ENCODE data around the gene TTC12. TPM values are rescaled to one million over a fixed set of nuclear protein-coding genes. Genes with fewer than 3 reads are reported as not detected.

TTC12 gene
- total and polyA plus RNA-seq, 10 of the 15 experiments (the other 5 are each of a cell fraction or from before 2014, with no cell fraction given) = 3.7 to 14.0 (median 8.1) TPM

DNA sequence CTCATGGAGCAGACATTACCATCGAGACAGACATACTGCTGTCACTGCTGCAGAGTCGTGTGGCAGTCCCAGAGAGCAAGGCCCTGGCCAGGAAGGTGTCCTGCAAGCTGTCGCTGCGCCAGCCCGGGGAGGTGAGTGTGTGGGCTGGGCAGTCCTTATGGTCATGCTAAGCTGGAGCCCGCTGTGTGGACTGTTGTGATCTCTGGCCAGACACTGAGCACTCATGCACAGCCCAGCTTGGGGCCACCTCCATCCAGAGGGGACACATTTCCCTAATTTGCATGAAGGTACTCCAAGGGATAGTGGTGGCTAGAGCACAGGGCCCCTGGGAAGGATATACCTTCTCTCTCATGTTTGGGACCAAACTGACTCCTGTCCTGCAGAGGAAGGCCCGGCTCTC is 82.8 kb downstream of the TTC12 start:
- CTCF ChIA-PET = no interaction called here
- in situ Hi-C loops (cut with MboI) = no loop called here
- H4K20me1 ChIP-seq (ENCODE audit: control insufficient read depth, insufficient read depth) = no peaks in the 10 kb centered on the region
- no peak overlapping the region for H3K27ac ChIP-seq (ENCODE audit: control insufficient read depth, insufficient read depth)
- DNase-seq (ENCODE audit: low read depth, low spot score) (no peak), FAIRE-seq (no peak), ATAC-seq (no peak)
- no peak overlapping the region for H3K4me2 ChIP-seq (ENCODE audit: control insufficient read depth, insufficient read depth)
- no peaks in the 10 kb centered on the region for H3K4me1 ChIP-seq (ENCODE audit: control insufficient read depth, insufficient read depth, low read length)
- H3K4me3 ChIP-seq = no peak overlapping the region
- POLR2A ChIA-PET = interaction anchor here (0.6 kb wide), 1 partner anchor 568 kb away, joined by 3 read pairs; no protein-coding TSS in a partner anchor
- H3K9me3 ChIP-seq (replicated peaks; ENCODE audit: control insufficient read depth, insufficient read depth, low read length) = no peaks in the 10 kb centered on the region
- TF ChIP-seq KLF5 (IDR thresholded peaks at IDR 0.05; ENCODE audit: partially characterized antibody) (no peak), CREB1 (IDR thresholded peaks at IDR 0.05; ENCODE audit: low read depth) (no peak), IRF4 (IDR thresholded peaks at IDR 0.05; ENCODE audit: low read depth, low read length) (no peak)
- BruUV-seq (replicated peaks) = no TSS peak
- peaks cover 0 to 2% of the 10 kb centered on the region in 2 experiments; a peak in 2 of 4 replicates for H3K27me3 ChIP-seq (replicated peaks in 1 of 2; ENCODE audit: control insufficient read depth in 2 of 2, insufficient read depth in 2 of 2, low read length in 1 of 2)
- H3K79me2 ChIP-seq (ENCODE audit: control insufficient read depth, insufficient read depth, low read length) = no peaks in the 10 kb centered on the region
- WGBS (ENCODE audit: insufficient coverage, insufficient replicate concordance, low lambda C conversion rate, missing lambda C conversion rate) = 31% methylated on average over 7 of the region's 7 CpGs
- H3K9ac ChIP-seq (ENCODE audit: control insufficient read depth, insufficient read depth, low read length) = no peak overlapping the region
- no peaks in the 10 kb centered on the region for H3K36me3 ChIP-seq (ENCODE audit: control insufficient read depth in 2 of 2, insufficient read depth in 2 of 2, low read length in 1 of 2)
- H2AFZ ChIP-seq (ENCODE audit: control insufficient read depth, low read depth, low read length) = no peak overlapping the region
- intact Hi-C loops (cut with micrococcal nuclease; ENCODE audit: unreplicated experiment) = no loop called here
- RAD21 ChIA-PET (ENCODE audit: unreplicated experiment) = no interaction called here
- SMC1A ChIA-PET (ENCODE audit: uncharacterized antibody, unreplicated experiment) = no interaction called here

DNA sequence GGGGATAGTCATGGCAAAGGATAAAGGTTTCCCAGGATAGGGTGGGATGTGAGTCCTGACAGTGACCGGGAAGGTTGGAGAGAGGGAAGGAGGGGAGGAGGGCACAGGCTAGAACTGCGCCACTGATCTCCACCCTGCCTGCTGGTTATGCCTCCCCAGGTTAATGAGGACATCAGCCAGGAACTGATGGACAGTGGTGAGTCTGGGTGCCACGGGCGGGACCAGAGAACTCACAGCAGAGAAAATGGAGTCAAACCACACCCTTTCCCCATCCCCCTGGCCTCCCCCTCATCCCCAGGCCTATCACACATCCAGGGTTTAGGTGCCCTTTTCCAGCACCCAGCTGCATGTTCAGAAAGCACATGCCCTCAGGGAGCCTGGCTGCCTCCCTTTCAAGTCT is 83.4 kb downstream of the TTC12 start:
- DNase-seq (ENCODE audit: low read depth, low spot score) (no peak), ATAC-seq (no peak), FAIRE-seq (no peak)
- H3K27ac ChIP-seq (ENCODE audit: control insufficient read depth, insufficient read depth) = no peak overlapping the region
- H4K20me1 ChIP-seq (ENCODE audit: control insufficient read depth, insufficient read depth) = no peaks in the 10 kb centered on the region
- RAD21 ChIA-PET (ENCODE audit: unreplicated experiment) = no interaction called here
- no TSS peak for BruUV-seq (replicated peaks)
- in situ Hi-C loops (cut with MboI) (no loop called here), intact Hi-C loops (cut with micrococcal nuclease; ENCODE audit: unreplicated experiment) (no loop called here)
- H3K9ac ChIP-seq (ENCODE audit: control insufficient read depth, insufficient read depth, low read length) = no peak overlapping the region
- H2AFZ ChIP-seq (ENCODE audit: control insufficient read depth, low read depth, low read length) = no peak overlapping the region
- SMC1A ChIA-PET (ENCODE audit: uncharacterized antibody, unreplicated experiment) = no interaction called here
- H3K79me2 ChIP-seq (ENCODE audit: control insufficient read depth, insufficient read depth, low read length) = no peaks in the 10 kb centered on the region
- H3K36me3 ChIP-seq (ENCODE audit: control insufficient read depth in 2 of 2, insufficient read depth in 2 of 2, low read length in 1 of 2) = no peaks in the 10 kb centered on the region
- CTCF ChIA-PET = no interaction called here
- WGBS (ENCODE audit: insufficient coverage, insufficient replicate concordance, low lambda C conversion rate, missing lambda C conversion rate) = 53% methylated on average over 4 of the region's 4 CpGs
- H3K9me3 ChIP-seq (replicated peaks; ENCODE audit: control insufficient read depth, insufficient read depth, low read length) = no peaks in the 10 kb centered on the region
- H3K4me1 ChIP-seq (ENCODE audit: control insufficient read depth, insufficient read depth, low read length) = no peaks in the 10 kb centered on the region
- H3K4me3 ChIP-seq = no peak overlapping the region
- POLR2A ChIA-PET = no interaction called here
- H3K4me2 ChIP-seq (ENCODE audit: control insufficient read depth, insufficient read depth) = no peak overlapping the region
- peaks cover 0 to 2% of the 10 kb centered on the region in 2 experiments; a peak in 2 of 4 replicates for H3K27me3 ChIP-seq (replicated peaks in 1 of 2; ENCODE audit: control insufficient read depth in 2 of 2, insufficient read depth in 2 of 2, low read length in 1 of 2)
- no peak for TF ChIP-seq RAD51 (IDR thresholded peaks at IDR 0.05)
- no peak for TF ChIP-seq ESRRA (IDR thresholded peaks at IDR 0.05; ENCODE audit: low read length)
- no peak for TF ChIP-seq NFXL1 (IDR thresholded peaks at IDR 0.05; ENCODE audit: borderline replicate concordance)
- TF ChIP-seq, protein P1, sequence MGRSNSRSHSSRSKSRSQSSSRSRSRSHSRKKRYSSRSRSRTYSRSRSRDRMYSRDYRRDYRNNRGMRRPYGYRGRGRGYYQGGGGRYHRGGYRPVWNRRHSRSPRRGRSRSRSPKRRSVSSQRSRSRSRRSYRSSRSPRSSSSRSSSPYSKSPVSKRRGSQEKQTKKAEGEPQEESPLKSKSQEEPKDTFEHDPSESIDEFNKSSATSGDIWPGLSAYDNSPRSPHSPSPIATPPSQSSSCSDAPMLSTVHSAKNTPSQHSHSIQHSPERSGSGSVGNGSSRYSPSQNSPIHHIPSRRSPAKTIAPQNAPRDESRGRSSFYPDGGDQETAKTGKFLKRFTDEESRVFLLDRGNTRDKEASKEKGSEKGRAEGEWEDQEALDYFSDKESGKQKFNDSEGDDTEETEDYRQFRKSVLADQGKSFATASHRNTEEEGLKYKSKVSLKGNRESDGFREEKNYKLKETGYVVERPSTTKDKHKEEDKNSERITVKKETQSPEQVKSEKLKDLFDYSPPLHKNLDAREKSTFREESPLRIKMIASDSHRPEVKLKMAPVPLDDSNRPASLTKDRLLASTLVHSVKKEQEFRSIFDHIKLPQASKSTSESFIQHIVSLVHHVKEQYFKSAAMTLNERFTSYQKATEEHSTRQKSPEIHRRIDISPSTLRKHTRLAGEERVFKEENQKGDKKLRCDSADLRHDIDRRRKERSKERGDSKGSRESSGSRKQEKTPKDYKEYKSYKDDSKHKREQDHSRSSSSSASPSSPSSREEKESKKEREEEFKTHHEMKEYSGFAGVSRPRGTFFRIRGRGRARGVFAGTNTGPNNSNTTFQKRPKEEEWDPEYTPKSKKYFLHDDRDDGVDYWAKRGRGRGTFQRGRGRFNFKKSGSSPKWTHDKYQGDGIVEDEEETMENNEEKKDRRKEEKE (IDR thresholded peaks at IDR 0.05) = no peak
- no peak for TF ChIP-seq ASH2L (IDR thresholded peaks at IDR 0.05; ENCODE audit: borderline replicate concordance, low read depth)
- no peak for TF ChIP-seq MTA2 (IDR thresholded peaks at IDR 0.05; ENCODE audit: low read depth)
- TF ChIP-seq SREBF2 (IDR thresholded peaks at IDR 0.05; ENCODE audit: low read length) = no peak
- TF ChIP-seq STAT3 (IDR thresholded peaks at IDR 0.05; ENCODE audit: low read depth, low read length) = no peak
- TF ChIP-seq, protein P2, sequence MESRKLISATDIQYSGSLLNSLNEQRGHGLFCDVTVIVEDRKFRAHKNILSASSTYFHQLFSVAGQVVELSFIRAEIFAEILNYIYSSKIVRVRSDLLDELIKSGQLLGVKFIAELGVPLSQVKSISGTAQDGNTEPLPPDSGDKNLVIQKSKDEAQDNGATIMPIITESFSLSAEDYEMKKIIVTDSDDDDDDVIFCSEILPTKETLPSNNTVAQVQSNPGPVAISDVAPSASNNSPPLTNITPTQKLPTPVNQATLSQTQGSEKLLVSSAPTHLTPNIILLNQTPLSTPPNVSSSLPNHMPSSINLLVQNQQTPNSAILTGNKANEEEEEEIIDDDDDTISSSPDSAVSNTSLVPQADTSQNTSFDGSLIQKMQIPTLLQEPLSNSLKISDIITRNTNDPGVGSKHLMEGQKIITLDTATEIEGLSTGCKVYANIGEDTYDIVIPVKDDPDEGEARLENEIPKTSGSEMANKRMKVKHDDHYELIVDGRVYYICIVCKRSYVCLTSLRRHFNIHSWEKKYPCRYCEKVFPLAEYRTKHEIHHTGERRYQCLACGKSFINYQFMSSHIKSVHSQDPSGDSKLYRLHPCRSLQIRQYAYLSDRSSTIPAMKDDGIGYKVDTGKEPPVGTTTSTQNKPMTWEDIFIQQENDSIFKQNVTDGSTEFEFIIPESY (IDR thresholded peaks at IDR 0.05) = no peak
- no peak for TF ChIP-seq POLR2AphosphoS5 (IDR thresholded peaks at IDR 0.05; ENCODE audit: low read length)
- TF ChIP-seq ZNF274 (IDR thresholded peaks at IDR 0.05; ENCODE audit: insufficient read depth, insufficient read length) = no peak
- no peak for TF ChIP-seq ZNF217 (IDR thresholded peaks at IDR 0.05)
